ENCODE data around the gene SLC6A4. TPM values are rescaled to one million over a fixed set of nuclear protein-coding genes. Genes with fewer than 3 reads are reported as not detected.
"Not testable (repeated sequence)": the region's sequence is repeated elsewhere in the genome, so short reads cannot be mapped to it uniquely, and the experiment has no call there.

Gene SLC6A4
- total RNA-seq, 2 experiments from 2014 or later = 0.10 TPM; not detected in 1

- Mint-ChIP-seq H3K27me3 (ENCODE audit: low read depth) (no peaks in the 10 kb centered on the region), H3K27ac (no peak overlapping the region), H3K36me3 (ENCODE audit: low read depth) (peaks cover 34% of the 10 kb centered on the region), H3K9me3 (ENCODE audit: insufficient read depth) (peaks cover 4% of the 10 kb centered on the region), H3K4me1 (ENCODE audit: low read depth) (peaks cover 5% of the 10 kb centered on the region), H3K4me3 (no peak overlapping the region)
- no peak for DNase-seq
- no peak for ATAC-seq
- ChIA-PET POLR2A (no interaction called here), CTCF (interaction anchor here (0.6 to 3.6 kb wide), 4 partner anchors 10 to 171 kb away, joined by 3 to 10 read pairs (median 6); partner anchors contain the start of gene TMIGD1)
These were observed 70.3 kb downstream of the SLC6A4 start for GRCh38 chr17:30165147-30165546.

GRCh38 chr17:30164531-30164930, 71.0 kb downstream of the SLC6A4 start:
- peaks cover 4% of the 10 kb centered on the region for H3K9me3 Mint-ChIP-seq (ENCODE audit: insufficient read depth)
- H3K27ac Mint-ChIP-seq = no peak overlapping the region
- peaks cover 5% of the 10 kb centered on the region for H3K4me1 Mint-ChIP-seq (ENCODE audit: low read depth)
- POLR2A ChIA-PET = interaction anchor here (0.6 kb wide), 1 partner anchor 28 kb away, joined by 3 read pairs; no protein-coding TSS in a partner anchor
- DNase-seq (no peak), ATAC-seq (no peak)
- no peaks in the 10 kb centered on the region for H3K27me3 Mint-ChIP-seq (ENCODE audit: low read depth)
- H3K4me3 Mint-ChIP-seq = no peak overlapping the region
- CTCF ChIA-PET = interaction anchor here (0.6 to 3.6 kb wide), 5 partner anchors 10 to 172 kb away, joined by 3 to 10 read pairs (median 4); partner anchors contain the start of gene TMIGD1
- H3K36me3 Mint-ChIP-seq (ENCODE audit: low read depth) = peaks cover 40% of the 10 kb centered on the region

GRCh38 chr17:30161601-30162000, 73.9 kb downstream of the SLC6A4 start:
- DNase-seq = no peak

GRCh38 chr17:30160419-30161172, 74.9 kb downstream of the SLC6A4 start:
- ChIA-PET POLR2A (no interaction called here), CTCF (no interaction called here)
- Mint-ChIP-seq H3K4me1 (ENCODE audit: low read depth) (no peaks in the 10 kb centered on the region), H3K9me3 (ENCODE audit: insufficient read depth) (peaks cover 8% of the 10 kb centered on the region), H3K27me3 (ENCODE audit: low read depth) (no peaks in the 10 kb centered on the region), H3K36me3 (ENCODE audit: low read depth) (peaks cover 58% of the 10 kb centered on the region), H3K4me3 (no peak overlapping the region), H3K27ac (no peak overlapping the region)
- no peak for ATAC-seq
- DNase-seq = no peak

More at GRCh38 chr17:30161601-30162000, 73.9 kb downstream of the SLC6A4 start:
- Mint-ChIP-seq H3K27me3 (ENCODE audit: low read depth) (no peaks in the 10 kb centered on the region), H3K4me1 (ENCODE audit: low read depth) (peaks cover 5% of the 10 kb centered on the region), H3K27ac (no peak overlapping the region), H3K4me3 (no peak overlapping the region), H3K9me3 (ENCODE audit: insufficient read depth) (peaks cover 8% of the 10 kb centered on the region), H3K36me3 (ENCODE audit: low read depth) (peaks cover 58% of the 10 kb centered on the region)
- CTCF ChIA-PET = interaction anchor here (1.2 kb wide), 1 partner anchor 175 kb away, joined by 3 read pairs; no protein-coding TSS in a partner anchor
- no peak for ATAC-seq
- POLR2A ChIA-PET = no interaction called here

- peaks cover 55% of the 10 kb centered on the region for H3K36me3 Mint-ChIP-seq (ENCODE audit: low read depth)
- ATAC-seq = no peak
- no peak overlapping the region for H3K27ac Mint-ChIP-seq
- H3K4me3 Mint-ChIP-seq = no peak overlapping the region
- POLR2A ChIA-PET = no interaction called here
- peaks cover 8% of the 10 kb centered on the region for H3K9me3 Mint-ChIP-seq (ENCODE audit: insufficient read depth)
- CTCF ChIA-PET = no interaction called here
- H3K4me1 Mint-ChIP-seq (ENCODE audit: low read depth) = no peaks in the 10 kb centered on the region
- no peaks in the 10 kb centered on the region for H3K27me3 Mint-ChIP-seq (ENCODE audit: low read depth)
- no peak for DNase-seq
These were observed 76.4 kb downstream of the SLC6A4 start for GRCh38 chr17:30158896-30159625.

GRCh38 chr17:30155389-30155788, 80.1 kb downstream of the SLC6A4 start:
- Mint-ChIP-seq H3K9me3 (ENCODE audit: insufficient read depth) (peaks cover 4% of the 10 kb centered on the region), H3K4me1 (ENCODE audit: low read depth) (no peaks in the 10 kb centered on the region), H3K36me3 (ENCODE audit: low read depth) (peaks cover 42% of the 10 kb centered on the region), H3K4me3 (no peak overlapping the region), H3K27ac (no peak overlapping the region), H3K27me3 (ENCODE audit: low read depth) (no peaks in the 10 kb centered on the region)
- CTCF ChIA-PET = no interaction called here
- DNase-seq = no peak
- no peak for ATAC-seq
- POLR2A ChIA-PET = no interaction called here

- Mint-ChIP-seq H3K4me1 (ENCODE audit: low read depth) (peaks cover 7% of the 10 kb centered on the region), H3K4me3 (no peak overlapping the region), H3K27ac (no peak overlapping the region), H3K27me3 (ENCODE audit: low read depth) (no peaks in the 10 kb centered on the region), H3K36me3 (ENCODE audit: low read depth) (peaks cover 29% of the 10 kb centered on the region), H3K9me3 (ENCODE audit: insufficient read depth) (no peaks in the 10 kb centered on the region)
- DNase-seq (no peak), ATAC-seq (no peak)
- CTCF ChIA-PET = no interaction called here
- POLR2A ChIA-PET = no interaction called here
These were observed 82.0 kb downstream of the SLC6A4 start for GRCh38 chr17:30153463-30153862.

- Mint-ChIP-seq H3K9me3 (ENCODE audit: insufficient read depth) (no peaks in the 10 kb centered on the region), H3K4me1 (ENCODE audit: low read depth) (peaks cover 14% of the 10 kb centered on the region), H3K36me3 (ENCODE audit: low read depth) (peaks cover 17% of the 10 kb centered on the region), H3K4me3 (no peak overlapping the region), H3K27ac (no peak overlapping the region), H3K27me3 (ENCODE audit: low read depth) (no peaks in the 10 kb centered on the region)
- ChIA-PET CTCF (interaction anchor here (1.7 kb wide), 1 partner anchor 46 kb away, joined by 4 read pairs; no protein-coding TSS in a partner anchor), POLR2A (no interaction called here)
- DNase-seq (no peak), ATAC-seq (no peak)
These were observed 84.0 kb downstream of the SLC6A4 start for GRCh38 chr17:30151471-30151870.

- no peak overlapping the region for H3K27ac Mint-ChIP-seq
- H3K4me3 Mint-ChIP-seq = no peak overlapping the region
- CTCF ChIA-PET = no interaction called here
- H3K36me3 Mint-ChIP-seq (ENCODE audit: low read depth) = peaks cover 13% of the 10 kb centered on the region
- ATAC-seq = no peak
- POLR2A ChIA-PET = no interaction called here
- DNase-seq = no peak
- H3K9me3 Mint-ChIP-seq (ENCODE audit: insufficient read depth) = no peaks in the 10 kb centered on the region
- no peaks in the 10 kb centered on the region for H3K27me3 Mint-ChIP-seq (ENCODE audit: low read depth)
- peaks cover 14% of the 10 kb centered on the region for H3K4me1 Mint-ChIP-seq (ENCODE audit: low read depth)
These were observed 87.1 kb downstream of the SLC6A4 start for GRCh38 chr17:30148376-30148775.

GRCh38 chr17:30147860-30148259, 87.6 kb downstream of the SLC6A4 start:
- CTCF ChIA-PET; DNase-seq; POLR2A ChIA-PET; H3K4me3 Mint-ChIP-seq; ATAC-seq; H3K9me3 Mint-ChIP-seq (ENCODE audit: insufficient read depth); H3K27me3 Mint-ChIP-seq (ENCODE audit: low read depth); H3K27ac Mint-ChIP-seq: not testable (repeated sequence)
- peaks cover 14% of the 10 kb centered on the region for H3K4me1 Mint-ChIP-seq (ENCODE audit: low read depth)
- peaks cover 13% of the 10 kb centered on the region for H3K36me3 Mint-ChIP-seq (ENCODE audit: low read depth)

Measured in activated CD8-positive, alpha-beta T cell treated with anti-CD3 and anti-CD28 coated beads, Interleukin-2, amount 10 ng/mL, durations not matched to agents 7 days and 5 days (primary cell).